Omental fat pad (tissue), 4 donors: ENCODE measurements around the gene HMGA1. TPM values are rescaled to one million over a fixed set of nuclear protein-coding genes. Genes with fewer than 3 reads are reported as not detected.

Experiments
- ATAC-seq: fragments of 150-250 bp; one replicate; pipeline ENCODE4 v1.9.1; 2016; ENCODE audit warnings: mild to moderate bottlenecking, moderate library complexity; ENCODE audit not compliant: low FRiP score
- DNase-seq: peaks from one replicate; pipeline ENCODE4 v3.0.0-alpha.2; 2019; ENCODE audit warnings: low spot score
- CTCF ChIP-seq, 3 donors: fragments of 450-650 bp; IDR thresholded peaks; one replicate each; pipeline ENCODE4 v1.5.1; 2016 to 2017; ENCODE audit warnings: antibody characterized with exemption in 3 of 3, mild to moderate bottlenecking in 3 of 3, moderate library complexity in 2 of 3
- total RNA-seq, 4 donors: library from RNA; depleted of rRNA; stranded (reverse); fragments of >200 nt; gene quantifications; one replicate each; pipeline ENCODE4 v1.1.0, GENCODE V29; 2016

The HMGA1 gene
- total RNA-seq, 4 donors from 2014 or later, result 15.6 to 80.7 (median 31.3) TPM

GRCh38 chr6:34274129-34274528 lies 37.5 kb downstream of the HMGA1 start:
- ATAC-seq (no peak), DNase-seq (no peak)
- TF ChIP-seq CTCF (IDR thresholded peaks at IDR 0.05), result no peak

DNA sequence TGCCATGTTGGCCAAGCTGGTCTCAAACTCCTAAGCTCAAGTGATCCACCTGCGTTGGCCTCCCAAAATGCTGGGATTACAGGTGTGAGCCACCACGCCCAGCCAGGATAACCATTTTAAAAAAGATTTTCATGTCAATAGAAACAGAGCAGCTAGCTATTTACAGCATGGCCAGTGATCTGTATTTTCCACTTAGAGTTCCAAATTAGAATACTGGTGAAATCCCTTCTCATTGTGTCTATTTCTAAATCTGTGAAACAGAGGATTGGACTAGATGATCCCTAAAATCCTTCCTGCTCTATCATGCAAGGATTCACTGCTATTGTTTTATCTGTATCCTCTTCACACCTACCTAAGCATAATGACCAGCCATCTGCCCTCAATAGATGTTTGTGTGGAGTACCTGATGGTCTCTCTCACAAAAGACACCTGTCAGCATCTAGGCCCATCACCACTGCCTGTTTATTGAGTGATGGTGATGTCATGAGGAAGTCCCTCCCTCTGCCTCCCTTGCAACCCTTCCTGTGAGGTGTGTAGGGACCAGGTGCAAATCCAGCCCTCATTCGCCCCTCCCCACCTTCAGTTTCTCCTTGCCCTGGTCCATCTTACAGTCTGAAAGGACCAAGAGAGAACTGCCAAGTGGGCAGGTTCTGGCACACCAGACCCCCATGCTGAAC lies 38.6 kb downstream of the HMGA1 start:
- DNase-seq, result no peak
- no peak for ATAC-seq
- no peak for TF ChIP-seq CTCF (IDR thresholded peaks at IDR 0.05)

DNA sequence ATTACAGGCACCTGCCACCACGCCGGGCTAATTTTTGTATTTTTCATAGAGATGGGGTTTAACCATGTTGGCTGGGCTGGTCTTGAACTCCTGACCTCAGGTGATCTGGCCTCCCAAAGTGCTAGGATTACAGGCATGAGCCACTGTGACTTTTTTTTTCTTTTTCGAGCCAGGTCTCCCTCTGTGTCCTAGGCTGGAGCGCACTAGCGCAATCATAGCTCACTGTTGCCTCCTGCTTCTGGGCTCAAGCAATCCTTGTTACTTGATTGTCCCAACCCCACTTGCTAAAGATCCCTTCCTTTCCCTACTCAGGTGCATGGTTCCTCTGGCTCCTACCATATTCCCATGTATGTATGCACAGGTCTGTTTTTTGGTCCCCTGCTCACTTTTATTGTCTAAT lies 39.5 kb downstream of the HMGA1 start:
- TF ChIP-seq CTCF (IDR thresholded peaks at IDR 0.05), result no peak

DNA sequence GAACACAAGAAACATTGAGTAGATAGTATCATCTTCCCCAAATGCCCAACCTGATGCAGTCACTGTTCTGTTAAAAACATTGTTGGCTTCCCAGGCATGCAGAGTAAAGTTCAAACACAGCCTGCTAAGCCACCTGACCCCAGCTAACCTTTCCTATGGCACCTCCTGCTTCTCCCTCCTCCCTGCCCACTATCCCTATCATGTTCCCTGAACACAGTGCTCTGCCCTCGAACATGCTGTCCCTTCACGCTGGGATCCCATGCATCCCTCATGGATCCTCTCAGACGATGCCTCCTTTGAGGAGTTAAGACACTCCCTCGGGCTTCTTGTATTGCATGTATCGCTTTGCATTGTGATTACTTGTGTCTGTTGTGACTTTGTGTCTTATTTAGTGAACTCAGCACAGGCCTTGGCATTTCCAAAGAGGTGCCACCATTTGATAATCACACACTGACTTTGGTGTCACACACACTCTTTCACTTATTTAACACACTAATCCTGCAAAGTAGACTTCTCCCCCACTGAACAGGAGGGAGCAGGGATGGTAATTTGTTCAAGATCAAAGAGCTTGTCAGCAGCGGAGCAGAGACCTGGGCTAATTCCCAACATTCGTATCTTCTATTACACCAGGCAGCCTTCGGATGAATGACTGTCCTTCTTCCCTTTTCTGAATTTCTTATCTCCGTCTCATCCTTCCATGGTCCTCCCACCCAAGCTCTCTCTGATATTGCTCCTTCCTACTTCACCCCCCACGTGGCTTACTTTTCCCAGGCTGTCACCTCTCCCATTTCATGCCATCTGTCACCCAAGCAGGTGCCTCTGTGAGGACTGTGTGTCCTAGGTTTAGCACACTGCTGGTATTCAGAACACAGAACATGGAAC lies 40.4 kb downstream of the HMGA1 start:
- ATAC-seq (no peak), DNase-seq (no peak)
- no peak for TF ChIP-seq CTCF (IDR thresholded peaks at IDR 0.05)

More for the DNA sequence above, 39.5 kb downstream of the HMGA1 start:
- ATAC-seq (no peak), DNase-seq (no peak)

DNA sequence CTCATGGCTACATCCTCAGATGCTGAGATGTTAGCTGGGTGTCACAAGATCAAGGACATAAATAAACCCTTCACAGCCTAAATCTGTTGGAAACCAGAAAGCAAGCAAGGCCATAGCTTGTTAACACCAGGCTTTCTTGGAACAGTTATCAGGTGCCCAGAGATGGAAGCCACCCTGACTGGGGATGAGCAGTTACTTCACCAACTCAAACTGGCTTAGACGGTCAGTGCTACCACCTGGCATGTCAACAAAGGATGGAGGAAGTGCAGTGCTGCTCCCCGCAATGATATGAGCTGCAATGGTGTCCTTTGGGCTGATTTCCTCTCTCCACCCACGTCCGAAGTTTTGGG lies 41.1 kb downstream of the HMGA1 start:
- no peak for TF ChIP-seq CTCF (IDR thresholded peaks at IDR 0.05)
- DNase-seq (no peak), ATAC-seq (no peak)

GRCh38 chr6:34278833-34279232 lies 42.2 kb downstream of the HMGA1 start:
- ATAC-seq, result no peak

More at GRCh38 chr6:34278833-34279232, 42.2 kb downstream of the HMGA1 start:
- TF ChIP-seq CTCF (IDR thresholded peaks at IDR 0.05), result no peak
- no peak for DNase-seq
